Peyer's patch (tissue), 4 donors: ENCODE data around the gene GLCCI1.

Experiments used
- POLR2A ChIP-seq, 2 donors: fragments of 450-650 bp; IDR thresholded peaks; one replicate each; pipeline ENCODE4 v1.5.1; 2017; ENCODE audit warnings: antibody characterized with exemption in 2 of 2, mild to moderate bottlenecking in 2 of 2, moderate library complexity in 2 of 2
- TF ChIP-seq, protein P1 (sequence below), 6 experiments: fragments of 450-650 bp in 4 of 6; fragments of 200-600 bp in 2 of 6; sonication (generic) in 1 of 6; IDR thresholded peaks; one replicate each; pipeline ENCODE4 v1.5.1; 2017 to 2019; ENCODE audit warnings: antibody characterized with exemption in 6 of 6, mild to moderate bottlenecking in 3 of 6, moderate library complexity in 1 of 6

DNA sequence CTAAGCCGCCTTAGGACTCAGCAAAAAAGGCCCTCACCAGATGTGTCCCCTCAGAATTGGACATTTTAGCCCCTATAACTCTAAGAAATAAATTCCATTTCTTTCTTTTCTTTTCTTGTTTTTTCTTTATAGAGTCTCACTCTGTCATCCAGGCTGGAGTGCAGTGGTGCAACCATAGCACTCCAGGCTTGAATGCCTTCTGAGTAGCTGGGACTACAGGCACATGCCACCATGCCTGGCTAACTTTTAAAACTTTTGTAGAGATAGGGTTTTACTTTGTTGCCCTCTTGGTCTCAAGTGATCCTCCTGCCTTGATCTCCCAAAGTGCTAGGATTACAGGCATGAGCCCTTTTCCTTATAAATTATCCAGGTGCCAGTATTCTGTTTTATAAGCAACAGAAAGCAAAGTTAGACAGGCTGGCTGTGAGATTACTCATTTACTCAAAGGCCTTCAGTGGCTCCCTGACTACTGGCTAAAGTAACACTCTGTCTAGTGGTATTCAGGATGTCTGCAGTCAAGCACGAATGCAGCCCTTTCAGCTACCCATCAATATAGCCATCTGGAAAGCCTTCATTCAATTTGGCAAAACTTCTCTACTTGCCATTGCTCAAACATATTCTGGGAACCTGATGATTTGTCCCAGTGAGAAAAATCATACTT lies 164.7 kb downstream of the GLCCI1 start:
- TF ChIP-seq, protein P1, sequence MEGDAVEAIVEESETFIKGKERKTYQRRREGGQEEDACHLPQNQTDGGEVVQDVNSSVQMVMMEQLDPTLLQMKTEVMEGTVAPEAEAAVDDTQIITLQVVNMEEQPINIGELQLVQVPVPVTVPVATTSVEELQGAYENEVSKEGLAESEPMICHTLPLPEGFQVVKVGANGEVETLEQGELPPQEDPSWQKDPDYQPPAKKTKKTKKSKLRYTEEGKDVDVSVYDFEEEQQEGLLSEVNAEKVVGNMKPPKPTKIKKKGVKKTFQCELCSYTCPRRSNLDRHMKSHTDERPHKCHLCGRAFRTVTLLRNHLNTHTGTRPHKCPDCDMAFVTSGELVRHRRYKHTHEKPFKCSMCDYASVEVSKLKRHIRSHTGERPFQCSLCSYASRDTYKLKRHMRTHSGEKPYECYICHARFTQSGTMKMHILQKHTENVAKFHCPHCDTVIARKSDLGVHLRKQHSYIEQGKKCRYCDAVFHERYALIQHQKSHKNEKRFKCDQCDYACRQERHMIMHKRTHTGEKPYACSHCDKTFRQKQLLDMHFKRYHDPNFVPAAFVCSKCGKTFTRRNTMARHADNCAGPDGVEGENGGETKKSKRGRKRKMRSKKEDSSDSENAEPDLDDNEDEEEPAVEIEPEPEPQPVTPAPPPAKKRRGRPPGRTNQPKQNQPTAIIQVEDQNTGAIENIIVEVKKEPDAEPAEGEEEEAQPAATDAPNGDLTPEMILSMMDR (IDR thresholded peaks at IDR 0.05) = no peak
- TF ChIP-seq POLR2A (IDR thresholded peaks at IDR 0.05) = no peak
